Choroid plexus epithelial cell (primary cell): Measurements from ENCODE around the gene ATP6V0A1.

ENCODE experiments used
- DNase-seq: peaks from one replicate; pipeline ENCODE4 v3.0.0-alpha.2; 2010; ENCODE audit warnings: low read depth
- H3K4me3 ChIP-seq: 2 replicates; pipeline ENCODE4 v1.5.1; 2011; ENCODE audit warnings: low read depth, mild to moderate bottlenecking, control low read depth, low read length, moderate library complexity
- TF ChIP-seq, protein P1 (sequence below): conservative IDR thresholded peaks from 2 replicates; pipeline ENCODE4 v1.5.1; 2011; ENCODE audit warnings: low read depth, mild to moderate bottlenecking, control low read depth, inconsistent platforms, low read length, moderate library complexity

The ATP6V0A1 gene

DNA sequence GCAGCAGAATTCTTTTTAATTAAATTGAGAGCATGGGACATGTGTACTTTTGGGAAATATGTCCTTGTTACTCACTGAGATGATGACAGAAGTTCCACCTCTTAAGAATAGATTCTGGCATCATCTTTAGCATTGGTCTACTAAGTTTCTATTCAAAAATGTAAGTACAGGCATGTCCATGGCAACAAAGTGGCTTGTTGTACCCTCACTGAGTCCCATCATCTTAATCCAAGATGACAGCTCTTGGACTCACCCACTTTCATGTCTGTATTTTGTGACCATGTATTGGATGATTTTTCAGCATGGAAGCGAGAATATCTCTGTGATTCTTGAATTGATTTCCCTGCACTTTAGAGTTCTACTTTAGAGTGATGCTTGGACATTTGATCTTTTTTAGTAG, 44.2 kb downstream of the ATP6V0A1 start:
- no peak for DNase-seq
- no peak overlapping the region for H3K4me3 ChIP-seq
- TF ChIP-seq, protein P1, sequence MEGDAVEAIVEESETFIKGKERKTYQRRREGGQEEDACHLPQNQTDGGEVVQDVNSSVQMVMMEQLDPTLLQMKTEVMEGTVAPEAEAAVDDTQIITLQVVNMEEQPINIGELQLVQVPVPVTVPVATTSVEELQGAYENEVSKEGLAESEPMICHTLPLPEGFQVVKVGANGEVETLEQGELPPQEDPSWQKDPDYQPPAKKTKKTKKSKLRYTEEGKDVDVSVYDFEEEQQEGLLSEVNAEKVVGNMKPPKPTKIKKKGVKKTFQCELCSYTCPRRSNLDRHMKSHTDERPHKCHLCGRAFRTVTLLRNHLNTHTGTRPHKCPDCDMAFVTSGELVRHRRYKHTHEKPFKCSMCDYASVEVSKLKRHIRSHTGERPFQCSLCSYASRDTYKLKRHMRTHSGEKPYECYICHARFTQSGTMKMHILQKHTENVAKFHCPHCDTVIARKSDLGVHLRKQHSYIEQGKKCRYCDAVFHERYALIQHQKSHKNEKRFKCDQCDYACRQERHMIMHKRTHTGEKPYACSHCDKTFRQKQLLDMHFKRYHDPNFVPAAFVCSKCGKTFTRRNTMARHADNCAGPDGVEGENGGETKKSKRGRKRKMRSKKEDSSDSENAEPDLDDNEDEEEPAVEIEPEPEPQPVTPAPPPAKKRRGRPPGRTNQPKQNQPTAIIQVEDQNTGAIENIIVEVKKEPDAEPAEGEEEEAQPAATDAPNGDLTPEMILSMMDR: no peak

DNA sequence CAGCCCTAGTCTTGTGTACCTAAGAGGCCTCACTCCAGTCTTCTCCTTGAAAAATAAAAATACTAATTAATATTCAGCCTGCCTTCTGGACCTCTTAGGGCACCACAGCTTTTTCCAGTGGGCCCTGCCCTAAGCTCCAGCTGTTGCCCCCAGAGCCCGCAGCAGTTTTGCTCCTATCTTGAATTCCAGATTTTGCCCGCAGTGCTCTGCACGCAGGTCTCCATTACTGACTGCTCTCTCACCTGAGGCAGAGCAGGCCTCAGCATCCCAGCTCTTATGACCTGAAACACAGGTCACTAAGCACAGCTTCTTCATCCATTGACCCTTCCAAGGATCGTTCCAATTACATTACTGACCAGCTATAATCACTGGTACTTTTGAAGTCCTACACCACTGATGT, 49.0 kb downstream of the ATP6V0A1 start:
- no peak overlapping the region for H3K4me3 ChIP-seq
- DNase-seq: no peak
- TF ChIP-seq, protein P1: no peak

DNA sequence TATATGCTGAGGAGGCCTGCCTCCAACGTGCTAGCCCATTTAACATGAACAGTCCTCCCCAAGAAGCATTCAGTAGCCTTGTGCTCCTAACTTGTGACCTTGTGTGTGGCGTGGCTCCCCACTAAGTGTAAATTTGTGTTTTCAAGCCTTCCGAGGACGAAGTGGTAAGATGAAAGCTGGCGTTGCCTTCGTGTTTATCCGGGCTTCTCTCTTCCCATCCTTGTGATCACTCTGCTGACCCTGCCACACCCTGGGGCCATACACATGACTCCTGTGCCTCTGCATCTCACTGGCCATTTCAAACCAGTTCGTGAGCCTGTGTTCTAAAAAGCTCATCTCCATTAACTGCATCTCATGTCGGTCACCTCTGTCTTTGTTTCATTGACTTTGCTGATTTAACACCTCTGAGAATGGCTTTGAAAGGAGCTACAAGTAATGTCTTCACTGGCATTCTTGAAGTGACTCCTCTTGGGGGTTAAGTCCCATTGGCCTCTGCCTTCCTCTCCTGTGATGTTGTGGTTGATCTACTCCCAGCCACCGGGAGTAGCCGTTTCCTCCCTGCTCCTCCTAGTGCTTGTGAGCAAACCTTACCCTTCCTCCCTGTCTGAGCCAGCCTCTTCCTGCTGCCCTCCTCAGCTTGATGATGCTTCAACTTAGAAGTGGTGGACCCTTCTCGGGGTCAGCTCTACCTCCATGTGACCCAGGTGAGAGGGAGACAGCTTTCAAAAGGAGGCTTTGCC, 49.9 kb downstream of the ATP6V0A1 start:
- no peak overlapping the region for H3K4me3 ChIP-seq
- no peak for DNase-seq
- TF ChIP-seq, protein P1: no peak

DNA sequence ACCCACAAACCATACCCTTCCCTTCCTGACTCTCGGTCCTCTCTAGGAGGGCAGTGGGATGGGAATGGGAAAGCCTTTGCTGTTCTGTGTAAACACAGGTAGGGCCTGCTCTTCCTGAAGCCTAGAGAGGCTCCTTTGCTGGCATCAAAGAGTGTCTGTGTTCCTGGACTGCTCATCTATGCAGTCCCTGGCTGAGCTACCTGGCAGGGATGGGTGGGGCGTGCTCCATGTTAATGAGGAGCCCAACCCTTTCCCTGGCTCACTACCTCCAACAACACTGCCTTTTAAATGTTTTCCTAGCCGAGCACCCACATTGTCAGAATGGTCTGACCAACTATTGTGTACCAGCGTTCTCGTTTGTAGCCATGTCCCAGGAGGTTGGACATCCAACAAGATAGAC, 50.7 kb downstream of the ATP6V0A1 start:
- no peak overlapping the region for H3K4me3 ChIP-seq
- TF ChIP-seq, protein P1: no peak
- no peak for DNase-seq

DNA sequence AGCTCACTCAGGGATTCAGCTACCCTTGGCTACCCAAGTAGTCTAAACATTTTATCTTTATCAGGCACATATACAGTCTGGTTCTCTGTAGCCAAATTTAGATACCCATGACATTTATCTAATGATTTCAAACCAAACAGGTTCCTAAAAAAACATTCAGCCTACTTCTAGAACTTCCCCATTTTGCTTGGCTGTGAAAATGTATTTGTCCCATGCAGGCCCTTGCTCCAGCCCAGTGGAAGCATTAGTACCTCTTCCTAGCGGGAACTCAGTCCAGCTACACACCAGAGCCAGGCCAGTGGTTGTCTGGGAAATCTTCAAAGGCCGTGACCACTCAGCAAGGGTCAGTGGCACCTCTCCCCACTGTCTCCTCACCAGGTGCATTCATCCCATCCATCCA, 51.2 kb downstream of the ATP6V0A1 start:
- H3K4me3 ChIP-seq: no peak overlapping the region
- TF ChIP-seq, protein P1: no peak
- no peak for DNase-seq

DNA sequence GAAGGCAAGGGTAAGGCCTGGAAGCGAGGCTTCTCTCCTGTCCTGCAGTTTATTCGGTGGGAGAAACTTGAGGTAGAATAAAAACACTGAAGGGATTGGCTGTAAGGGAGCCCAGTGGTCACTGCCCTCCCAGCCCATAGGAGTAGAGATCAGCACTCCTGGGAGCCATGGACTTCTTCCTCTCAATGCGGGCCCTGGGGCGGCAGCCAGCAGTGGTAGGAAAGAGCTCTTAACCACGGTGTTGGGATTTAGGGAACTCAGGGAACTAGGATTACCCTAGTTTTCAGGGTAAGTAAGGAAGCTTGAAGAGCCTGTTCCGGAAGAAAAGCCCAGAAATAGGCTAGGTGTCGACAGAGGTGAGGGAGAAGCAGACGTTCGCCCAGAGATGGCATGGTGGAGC, 53.6 kb downstream of the ATP6V0A1 start:
- no peak overlapping the region for H3K4me3 ChIP-seq
- no peak for DNase-seq
- TF ChIP-seq, protein P1: no peak

DNA sequence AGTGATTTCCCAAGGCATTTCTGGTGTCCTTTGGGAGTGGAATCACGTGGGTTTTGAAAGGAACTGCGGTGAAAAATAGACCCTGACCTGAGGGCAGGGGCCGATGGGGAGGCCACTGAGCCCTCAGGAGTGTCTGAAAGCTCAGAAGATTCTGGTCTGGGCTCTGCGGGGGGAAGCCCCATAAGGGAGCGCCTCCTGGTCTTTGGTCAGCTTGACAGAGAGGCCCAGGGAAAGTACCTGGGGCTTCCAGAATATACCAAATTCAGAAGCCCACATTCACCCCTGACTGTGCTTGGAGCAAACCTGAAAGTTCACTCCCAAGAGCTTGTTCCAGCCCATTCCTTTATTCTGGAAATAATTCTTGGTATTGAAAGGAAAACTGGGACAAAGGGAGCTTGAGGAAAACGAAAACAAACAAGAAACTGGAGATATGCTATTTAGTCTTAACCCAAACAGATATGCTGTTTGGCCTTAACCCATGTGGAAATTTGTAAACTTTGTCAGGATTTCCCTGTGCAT, 54.1 kb downstream of the ATP6V0A1 start:
- TF ChIP-seq, protein P1: no peak
- peak; percentile 38 for DNase-seq
- H3K4me3 ChIP-seq: no peak overlapping the region
